HuH-7.5 (cell line): ENCODE measurements around the gene KIAA1191.
"Not testable (repeated sequence)": the region's sequence is repeated elsewhere in the genome, so short reads cannot be mapped to it uniquely, and the experiment has no call there.

Source experiments
- DNase-seq: peaks from one replicate; pipeline ENCODE4 v3.0.0; 2011; ENCODE audit warnings: low spot score

KIAA1191 gene

GRCh38 chr5:176317534-176318374 is 43.8 kb downstream of the KIAA1191 start:
- no peak for DNase-seq

GRCh38 chr5:176305356-176305755 is 56.2 kb downstream of the KIAA1191 start:
- DNase-seq = not testable (repeated sequence)
